ENCODE data around the gene PPIF.
A peak's percentile ranks its signal among the peaks of the same experiment; 100 is the strongest.
"Not testable (repeated sequence)": the region's sequence is repeated elsewhere in the genome, so short reads cannot be mapped to it uniquely, and the experiment has no call there.

Gene PPIF

GRCh38 chr10:79332610-79333315, 14.5 kb upstream of the PPIF start:
- not testable (repeated sequence) for H3K27me3 Mint-ChIP-seq; H3K4me3 Mint-ChIP-seq; DNase-seq; H3K9me3 Mint-ChIP-seq; ATAC-seq; H3K36me3 Mint-ChIP-seq (ENCODE audit: low read depth)
- H3K27ac Mint-ChIP-seq: peak overlapping the region; percentile 81
- H3K4me1 Mint-ChIP-seq: peaks cover 49% of the 10 kb centered on the region

DNA sequence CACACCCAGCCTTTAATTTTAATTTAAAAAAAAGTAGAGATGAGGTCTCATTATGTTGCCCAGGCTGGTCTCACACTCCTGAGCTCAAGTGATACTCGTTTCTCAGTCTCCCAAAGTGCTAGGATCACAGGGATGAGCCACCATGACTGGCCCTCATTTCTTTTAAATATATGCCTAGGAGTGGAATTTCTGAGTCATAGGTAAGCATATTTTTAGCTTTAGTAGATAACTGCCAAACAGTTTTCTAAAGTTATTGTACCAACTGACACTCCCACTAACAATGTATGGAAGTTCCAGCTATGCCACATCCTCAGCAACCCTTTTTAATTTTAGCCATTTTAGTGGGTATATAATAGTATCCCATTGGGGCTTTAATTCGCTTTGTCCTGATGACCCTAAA, 13.8 kb upstream of the PPIF start:
- Mint-ChIP-seq H3K27ac (peak overlapping the region; percentile 81), H3K9me3 (peaks cover 5% of the 10 kb centered on the region), H3K4me3 (no peak overlapping the region), H3K36me3 (ENCODE audit: low read depth) (no peaks in the 10 kb centered on the region), H3K27me3 (no peaks in the 10 kb centered on the region), H3K4me1 (peaks cover 49% of the 10 kb centered on the region)
- no peak for ATAC-seq
- DNase-seq: no peak

GRCh38 chr10:79334573-79334972, 12.7 kb upstream of the PPIF start:
- H3K9me3 Mint-ChIP-seq: peaks cover 5% of the 10 kb centered on the region
- H3K27me3 Mint-ChIP-seq: no peaks in the 10 kb centered on the region
- peak overlapping the region; percentile 16 for H3K27ac Mint-ChIP-seq
- H3K4me3 Mint-ChIP-seq: no peak overlapping the region
- H3K4me1 Mint-ChIP-seq: peaks cover 47% of the 10 kb centered on the region
- no peak for ATAC-seq
- DNase-seq: no peak
- H3K36me3 Mint-ChIP-seq (ENCODE audit: low read depth): no peaks in the 10 kb centered on the region

GRCh38 chr10:79335094-79335469, 12.2 kb upstream of the PPIF start:
- Mint-ChIP-seq H3K27ac (no peak overlapping the region), H3K4me1 (peaks cover 46% of the 10 kb centered on the region), H3K4me3 (no peak overlapping the region), H3K36me3 (ENCODE audit: low read depth) (no peaks in the 10 kb centered on the region), H3K27me3 (no peaks in the 10 kb centered on the region), H3K9me3 (peaks cover 5% of the 10 kb centered on the region)
- DNase-seq: no peak
- ATAC-seq: no peak

DNA sequence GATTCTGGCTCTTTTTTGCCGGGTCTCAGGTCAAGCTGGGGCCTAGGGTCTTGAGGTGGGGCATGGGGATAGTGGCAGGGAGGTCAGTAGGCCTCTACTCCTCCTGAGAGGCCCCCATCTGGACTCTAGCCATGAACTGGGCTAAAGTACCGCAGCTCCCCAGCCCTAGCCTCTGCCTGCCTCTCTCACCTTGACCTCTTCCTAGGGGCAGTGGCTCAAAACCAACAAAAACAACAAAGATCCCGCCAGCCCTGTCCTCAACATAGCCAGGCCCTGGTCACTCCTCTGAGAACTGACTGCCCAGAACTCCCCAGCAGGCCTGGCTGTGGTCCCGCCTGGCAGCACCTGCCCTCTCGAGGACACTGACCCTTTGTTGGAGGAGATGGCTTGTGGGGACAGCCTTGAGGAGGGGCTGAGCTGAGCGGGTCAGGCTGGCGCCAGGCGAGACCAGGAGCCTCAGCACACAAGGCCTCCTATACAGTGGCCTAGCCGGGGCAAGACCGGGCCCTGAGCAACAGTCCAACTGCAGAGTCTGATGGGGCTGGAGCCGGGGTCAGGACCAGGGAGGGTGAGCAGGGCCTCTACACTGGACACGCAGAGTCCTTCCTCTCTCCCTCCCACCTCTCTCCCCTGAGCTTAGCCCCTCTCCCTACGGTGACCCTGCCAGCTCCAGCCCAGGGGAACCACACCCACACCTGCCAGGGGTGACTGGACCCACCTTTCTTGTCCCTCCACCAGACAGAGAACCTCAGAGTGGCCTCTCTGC, 11.6 kb upstream of the PPIF start:
- no peak overlapping the region for H3K27ac Mint-ChIP-seq
- H3K4me3 Mint-ChIP-seq: no peak overlapping the region
- no peaks in the 10 kb centered on the region for H3K27me3 Mint-ChIP-seq
- no peaks in the 10 kb centered on the region for H3K36me3 Mint-ChIP-seq (ENCODE audit: low read depth)
- ATAC-seq (no peak), DNase-seq (no peak)
- peaks cover 5% of the 10 kb centered on the region for H3K9me3 Mint-ChIP-seq
- H3K4me1 Mint-ChIP-seq: peaks cover 43% of the 10 kb centered on the region

- DNase-seq (no peak), ATAC-seq (no peak)
- no peaks in the 10 kb centered on the region for H3K36me3 Mint-ChIP-seq (ENCODE audit: low read depth)
- no peak overlapping the region for H3K27ac Mint-ChIP-seq
- no peak overlapping the region for H3K4me3 Mint-ChIP-seq
- H3K4me1 Mint-ChIP-seq: peaks cover 36% of the 10 kb centered on the region
- no peaks in the 10 kb centered on the region for H3K27me3 Mint-ChIP-seq
- peaks cover 5% of the 10 kb centered on the region for H3K9me3 Mint-ChIP-seq
Measured at GRCh38 chr10:79336276-79336675, 11.0 kb upstream of the PPIF start.

- peaks cover 32% of the 10 kb centered on the region for H3K4me1 Mint-ChIP-seq
- H3K36me3 Mint-ChIP-seq (ENCODE audit: low read depth): no peaks in the 10 kb centered on the region
- DNase-seq (no peak), ATAC-seq (no peak)
- H3K4me3 Mint-ChIP-seq: no peak overlapping the region
- H3K9me3 Mint-ChIP-seq: peaks cover 5% of the 10 kb centered on the region
- no peaks in the 10 kb centered on the region for H3K27me3 Mint-ChIP-seq
- H3K27ac Mint-ChIP-seq: no peak overlapping the region
Measured at GRCh38 chr10:79336739-79337138, 10.5 kb upstream of the PPIF start.

DNA sequence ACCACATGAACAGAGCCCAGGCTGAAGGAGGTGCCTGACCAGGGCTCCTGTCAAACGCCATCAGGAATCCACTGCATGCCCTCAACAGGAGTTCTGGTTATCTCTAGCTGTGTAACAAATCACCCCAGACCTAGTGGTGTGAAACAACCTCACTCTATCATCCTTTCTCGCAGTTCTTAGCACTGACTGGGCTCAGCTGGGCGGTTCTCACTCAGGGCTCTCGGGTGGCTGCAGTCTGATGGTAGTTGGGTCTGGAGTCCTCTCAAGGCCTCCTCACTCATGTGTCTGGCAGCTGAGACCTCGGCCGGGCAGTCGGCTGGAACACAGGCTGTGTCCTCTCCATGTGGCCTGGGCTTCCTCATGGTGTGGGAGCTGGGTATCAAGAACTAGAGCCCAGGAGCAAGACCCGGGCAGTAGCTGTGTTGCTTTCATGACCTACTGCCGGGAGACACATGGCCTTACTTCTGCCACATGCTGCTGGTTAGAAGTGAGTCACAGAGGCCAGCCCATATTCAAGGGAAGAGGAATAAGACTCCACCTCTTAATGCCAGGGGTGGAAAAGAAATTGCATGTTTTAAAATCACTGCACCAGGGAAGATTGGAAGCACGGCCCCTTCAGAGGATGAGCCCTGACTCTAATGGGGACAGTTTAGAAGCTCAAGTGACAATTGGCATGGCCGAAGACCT, 9.3 kb upstream of the PPIF start:
- DNase-seq; H3K27ac Mint-ChIP-seq; H3K9me3 Mint-ChIP-seq; H3K36me3 Mint-ChIP-seq (ENCODE audit: low read depth); H3K27me3 Mint-ChIP-seq; ATAC-seq; H3K4me3 Mint-ChIP-seq: not testable (repeated sequence)
- H3K4me1 Mint-ChIP-seq: peaks cover 23% of the 10 kb centered on the region

- H3K36me3 Mint-ChIP-seq (ENCODE audit: low read depth): no peaks in the 10 kb centered on the region
- DNase-seq (no peak), ATAC-seq (no peak)
- no peak overlapping the region for H3K4me3 Mint-ChIP-seq
- no peaks in the 10 kb centered on the region for H3K9me3 Mint-ChIP-seq
- H3K4me1 Mint-ChIP-seq: peaks cover 11% of the 10 kb centered on the region
- no peak overlapping the region for H3K27ac Mint-ChIP-seq
- H3K27me3 Mint-ChIP-seq: no peaks in the 10 kb centered on the region
Measured at GRCh38 chr10:79339266-79339665, 8.0 kb upstream of the PPIF start.

- Mint-ChIP-seq H3K9me3 (no peaks in the 10 kb centered on the region), H3K27ac (no peak overlapping the region), H3K4me3 (no peak overlapping the region), H3K27me3 (no peaks in the 10 kb centered on the region), H3K36me3 (ENCODE audit: low read depth) (no peaks in the 10 kb centered on the region), H3K4me1 (no peaks in the 10 kb centered on the region)
- DNase-seq (no peak), ATAC-seq (no peak)
Measured at GRCh38 chr10:79340646-79341244, 6.5 kb upstream of the PPIF start.

- no peaks in the 10 kb centered on the region for H3K9me3 Mint-ChIP-seq
- H3K36me3 Mint-ChIP-seq (ENCODE audit: low read depth): no peaks in the 10 kb centered on the region
- DNase-seq (no peak), ATAC-seq (no peak)
- no peak overlapping the region for H3K4me3 Mint-ChIP-seq
- H3K27ac Mint-ChIP-seq: no peak overlapping the region
- no peaks in the 10 kb centered on the region for H3K27me3 Mint-ChIP-seq
- peaks cover 4% of the 10 kb centered on the region for H3K4me1 Mint-ChIP-seq
Measured at GRCh38 chr10:79342295-79342761, 4.9 kb upstream of the PPIF start.

DNA sequence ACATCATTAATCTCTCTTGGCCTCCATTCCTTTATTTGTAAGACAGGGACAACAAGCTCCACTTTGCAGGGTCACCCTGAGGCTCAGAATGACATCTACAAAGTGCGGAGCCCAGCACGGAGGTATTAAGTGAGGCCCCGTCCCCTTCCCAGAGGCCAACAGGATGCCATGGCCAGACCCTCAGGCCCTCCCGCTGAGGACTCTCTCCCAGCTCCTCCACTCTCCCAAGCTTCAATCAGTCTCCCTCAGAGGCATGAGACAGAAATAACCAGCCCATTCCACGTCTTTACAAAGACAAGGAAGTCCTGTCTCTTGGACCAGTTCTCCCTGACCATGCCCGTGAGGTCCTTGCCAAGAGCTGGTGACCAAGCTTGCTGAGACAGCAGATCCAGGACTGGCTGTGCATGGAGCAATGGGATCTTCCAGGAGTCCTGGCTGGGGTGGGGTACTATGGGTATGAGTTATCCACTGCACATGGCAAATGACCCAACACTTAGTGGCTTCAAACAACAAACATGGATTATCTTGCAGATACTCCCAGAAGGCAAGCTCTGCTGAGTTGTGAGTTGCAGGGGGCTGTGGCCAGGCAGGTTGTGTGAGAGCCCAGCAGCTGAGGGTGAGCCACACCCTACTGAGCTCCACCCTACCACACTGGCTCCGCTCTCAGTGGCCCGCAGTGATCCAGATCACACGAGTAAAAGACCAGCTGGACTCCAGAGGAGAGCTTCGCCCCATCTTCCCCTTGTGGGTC, 4.3 kb upstream of the PPIF start:
- Mint-ChIP-seq H3K4me3 (no peak overlapping the region), H3K4me1 (peaks cover 4% of the 10 kb centered on the region), H3K9me3 (no peaks in the 10 kb centered on the region), H3K36me3 (ENCODE audit: low read depth) (no peaks in the 10 kb centered on the region), H3K27ac (no peak overlapping the region), H3K27me3 (no peaks in the 10 kb centered on the region)
- ATAC-seq: no peak
- DNase-seq: peak; percentile 1

- no peak for DNase-seq
- no peak for ATAC-seq
- no peaks in the 10 kb centered on the region for H3K9me3 Mint-ChIP-seq
- no peak overlapping the region for H3K27ac Mint-ChIP-seq
- H3K36me3 Mint-ChIP-seq (ENCODE audit: low read depth): peaks cover 16% of the 10 kb centered on the region
- no peak overlapping the region for H3K4me3 Mint-ChIP-seq
- H3K4me1 Mint-ChIP-seq: peaks cover 19% of the 10 kb centered on the region
- H3K27me3 Mint-ChIP-seq: no peaks in the 10 kb centered on the region
Measured at GRCh38 chr10:79344502-79345195, 2.6 kb upstream of the PPIF start.

Measured in activated naive CD8-positive, alpha-beta T cell treated with anti-CD3 and anti-CD28 coated beads, Interleukin-2, amount 50 U/mL, for 24 hours (primary cell).